IMR-90 (cell line): ENCODE results near the gene SYT17. TPM values are rescaled to one million over a fixed set of nuclear protein-coding genes. Genes with fewer than 3 reads are reported as not detected.

Experiments used
- ATAC-seq: fragments of 200-7000 bp; cut with Tn5 transposase; 2 replicates; pipeline ENCODE4 v1.9.1; 2020; ENCODE audit warnings: low read depth, mild to moderate bottlenecking, moderate library complexity
- BruUV-seq: library from RNA; stranded (reverse); fragments of 400-500 nt; replicated peaks from 2 replicates; lab custom pipeline; 2021; lab: Mats Ljungman, UMichigan
- CTCF ChIA-PET: fragments of 300-600 bp; formaldehyde crosslinking; extraction: SDS; loops from one replicate; lab custom pipeline; 2021; ENCODE audit warnings: antibody characterized with exemption; lab: Yijun Ruan, JAX
- POLR2A ChIA-PET: fragments of 300-600 bp; sonication (Branson Sonifier 250); formaldehyde crosslinking; loops from one replicate; lab custom pipeline; 2022; ENCODE audit warnings: antibody characterized with exemption; ENCODE audit not compliant: unreplicated experiment; lab: Charles Lee
- DNase-seq: peaks from one replicate; pipeline ENCODE4 v3.0.0; 2013
- H2AFZ ChIP-seq: replicated peaks from 2 replicates; pipeline ENCODE3; 2013; ENCODE audit warnings: low read length, mild to moderate bottlenecking; ENCODE audit not compliant: poor library complexity
- H2AK5ac ChIP-seq: 2 replicates; pipeline ENCODE4 v1.6.1; 2013; ENCODE audit warnings: low read depth, low read length, inconsistent platforms
- H2AK9ac ChIP-seq: replicated peaks from 2 replicates; pipeline ENCODE3; 2013; ENCODE audit warnings: mild to moderate bottlenecking, low read depth, low read length, moderate library complexity; ENCODE audit not compliant: poor library complexity
- H2BK120ac ChIP-seq: 2 replicates; pipeline ENCODE4 v1.6.1; 2013; ENCODE audit warnings: low read depth, low read length, inconsistent platforms
- H2BK15ac ChIP-seq: 3 replicates; pipeline ENCODE4 v1.6.1; 2013; ENCODE audit warnings: low read depth, low read length, inconsistent platforms
- H2BK20ac ChIP-seq: 2 replicates; pipeline ENCODE4 v1.6.1; 2013; ENCODE audit warnings: low read depth, mild to moderate bottlenecking, inconsistent platforms, low read length, moderate library complexity
- H2BK5ac ChIP-seq: 2 replicates; pipeline ENCODE4 v1.6.1; 2013; ENCODE audit warnings: mild to moderate bottlenecking, low read depth, low read length, inconsistent platforms; ENCODE audit not compliant: poor library complexity, severe bottlenecking
- H3K14ac ChIP-seq: replicated peaks from 2 replicates; pipeline ENCODE4 v1.6.1; 2013; ENCODE audit warnings: low read depth, low read length, inconsistent platforms
- H3K18ac ChIP-seq: 2 replicates; pipeline ENCODE4 v1.6.1; 2013; ENCODE audit warnings: low read depth, low read length, control low read depth
- H3K23ac ChIP-seq: 2 replicates; pipeline ENCODE4 v1.6.1; 2013; ENCODE audit warnings: low read depth, low read length, inconsistent platforms
- H3K27ac ChIP-seq: 2 replicates; pipeline ENCODE4 v1.5.1; 2013; ENCODE audit warnings: mild to moderate bottlenecking, control low read depth, low read length; ENCODE audit not compliant: insufficient read depth
- H3K27me3 ChIP-seq: 2 replicates; pipeline ENCODE4 v1.6.1; 2013; ENCODE audit warnings: low read length; ENCODE audit not compliant: control insufficient read depth, insufficient read depth
- H3K36me3 ChIP-seq: 2 replicates; pipeline ENCODE4 v1.6.1; 2013; ENCODE audit warnings: low read length, mixed read lengths; ENCODE audit not compliant: control insufficient read depth, insufficient read depth
- H3K4ac ChIP-seq: 2 replicates; pipeline ENCODE4 v1.6.1; 2013; ENCODE audit warnings: low read depth, low read length, inconsistent platforms
- H3K4me1 ChIP-seq: 2 replicates; pipeline ENCODE4 v1.6.1; 2013; ENCODE audit warnings: low read length, mixed read lengths; ENCODE audit not compliant: control insufficient read depth, insufficient read depth
- H3K4me2 ChIP-seq: 2 replicates; pipeline ENCODE4 v1.6.1; 2013; ENCODE audit warnings: low read depth, mild to moderate bottlenecking, control low read depth, low read length, moderate library complexity
- H3K4me3 ChIP-seq: 2 replicates; pipeline ENCODE4 v1.5.1; 2013; ENCODE audit warnings: low read depth, mild to moderate bottlenecking, control low read depth, low read length, moderate library complexity; ENCODE audit not compliant: insufficient read depth
- H3K56ac ChIP-seq: 2 replicates; pipeline ENCODE4 v1.6.1; 2013; ENCODE audit warnings: low read length, inconsistent platforms; ENCODE audit not compliant: insufficient read depth; ENCODE audit errors: extremely low read depth
- H3K79me1 ChIP-seq, 2 experiments: 2 replicates each; pipeline ENCODE4 v1.6.1; 2013; ENCODE audit warnings: low read length in 2 of 2, inconsistent platforms in 1 of 2, low read depth in 1 of 2
- H3K9ac ChIP-seq: 2 replicates; pipeline ENCODE4 v1.6.1; 2013; ENCODE audit warnings: low read depth, low read length, control low read depth
- H3K9me1 ChIP-seq: 2 replicates; pipeline ENCODE4 v1.6.1; 2013; ENCODE audit warnings: low read length, inconsistent platforms; ENCODE audit not compliant: insufficient read depth
- H3K9me3 ChIP-seq: 2 replicates; pipeline ENCODE4 v1.6.1; 2013; ENCODE audit warnings: low read length; ENCODE audit not compliant: control insufficient read depth, insufficient read depth
- H4K20me1 ChIP-seq: 2 replicates; pipeline ENCODE4 v1.6.1; 2013; ENCODE audit warnings: low read length, inconsistent platforms; ENCODE audit not compliant: insufficient read depth
- H4K5ac ChIP-seq: 2 replicates; pipeline ENCODE4 v1.6.1; 2013; ENCODE audit warnings: mild to moderate bottlenecking, low read depth, low read length, control low read depth
- H4K8ac ChIP-seq, 2 experiments: 2 replicates each; pipeline ENCODE4 v1.6.1; 2013; ENCODE audit warnings: low read depth in 2 of 2, low read length in 2 of 2, control low read depth in 1 of 2, inconsistent platforms in 1 of 2
- H4K91ac ChIP-seq: 2 replicates; pipeline ENCODE4 v1.6.1; 2013; ENCODE audit warnings: low read depth, low read length, inconsistent platforms; ENCODE audit not compliant: insufficient read depth
- BHLHE40 ChIP-seq: fragments of 150-350 bp; IDR thresholded peaks from 2 replicates; pipeline ENCODE4 v1.6.1; 2016; ENCODE audit warnings: mild to moderate bottlenecking, low read depth, low read length
- CEBPB ChIP-seq: IDR thresholded peaks from 2 replicates; pipeline ENCODE4 v1.6.1; 2012; ENCODE audit warnings: low read depth, low read length, improper control_type of control experiment
- CHD1 ChIP-seq: IDR thresholded peaks from 2 replicates; pipeline ENCODE4 v1.6.1; 2012; ENCODE audit warnings: low read depth, low read length, improper control_type of control experiment
- CTCF ChIP-seq: conservative IDR thresholded peaks from 2 replicates; pipeline ENCODE4 v1.5.1; 2012; ENCODE audit warnings: mild to moderate bottlenecking, low read depth, low read length, improper control_type of control experiment
- ELK1 ChIP-seq: fragments of 150-350 bp; IDR thresholded peaks from 2 replicates; pipeline ENCODE4 v1.6.1; 2016; ENCODE audit warnings: low read depth, mild to moderate bottlenecking, low read length, moderate library complexity, borderline replicate concordance
- FOS ChIP-seq: fragments of 150-350 bp; IDR thresholded peaks from 2 replicates; pipeline ENCODE4 v1.6.1; 2016; ENCODE audit warnings: low read depth, low read length
- MAFK ChIP-seq: IDR thresholded peaks from 2 replicates; pipeline ENCODE4 v1.6.1; 2012; ENCODE audit warnings: low read depth, low read length, improper control_type of control experiment
- MAZ ChIP-seq: IDR thresholded peaks from 2 replicates; pipeline ENCODE4 v1.6.1; 2012; ENCODE audit warnings: low read depth, mild to moderate bottlenecking, low read length, improper control_type of control experiment, moderate library complexity, borderline replicate concordance
- MXI1 ChIP-seq: IDR thresholded peaks from 2 replicates; pipeline ENCODE4 v1.6.1; 2012; ENCODE audit warnings: low read depth, mild to moderate bottlenecking, low read length, moderate library complexity, borderline replicate concordance
- RAD21 ChIP-seq: IDR thresholded peaks from 2 replicates; pipeline ENCODE4 v1.6.1; 2012; ENCODE audit warnings: low read length, improper control_type of control experiment
- RFX5 ChIP-seq: IDR thresholded peaks from 2 replicates; pipeline ENCODE4 v1.8.0; 2012; ENCODE audit warnings: low read depth, mild to moderate bottlenecking, low read length, moderate library complexity
- SMC3 ChIP-seq: fragments of 150-350 bp; IDR thresholded peaks from 2 replicates; pipeline ENCODE4 v1.6.1; 2016; ENCODE audit warnings: low read depth, mild to moderate bottlenecking, antibody characterized with exemption, low read length, moderate library complexity
- WGBS, 2 experiments: methylation state at CpG; one replicate each; pipeline versions ENCODE4 v1.1.5 to v1.1.7; 2013; ENCODE audit warnings: missing lambda C conversion rate in 2 of 2; ENCODE audit not compliant: insufficient read length in 1 of 2; ENCODE audit errors: extremely low coverage in 2 of 2; 5-methylcytosine and 5-hydroxymethylcytosine counted together
- dilution Hi-C: fragments of 300-500 bp; cut with HindIII; formaldehyde crosslinking; loops from one replicate; pipeline ENCODE4 v1.14.3; 2018; ENCODE audit warnings: low sequenced_read_pairs; ENCODE audit not compliant: unreplicated experiment
- in situ Hi-C: fragments of 300-500 bp; cut with MboI; formaldehyde crosslinking; loops from 3 replicates; pipeline ENCODE4 v1.14.3; 2019; ENCODE audit warnings: low sequenced_read_pairs, inconsistent platforms, mixed read lengths
- intact Hi-C: fragments of 100-400 bp; cut with micrococcal nuclease; formaldehyde crosslinking; loops from 2 replicates; pipeline ENCODE4 v1.10.0; 2022
- polyA plus RNA-seq, 3 experiments: library from polyadenylated mRNA; depleted of rRNA; stranded (reverse); fragments of >200 nt; gene quantifications; 2 replicates each; pipeline ENCODE4 v1.2.3, GENCODE V29; 2012; ENCODE audit warnings: low replicate concordance in 1 of 3
- total RNA-seq: library from RNA; depleted of rRNA; stranded (reverse); fragments of >200 nt; gene quantifications from 2 replicates; pipeline ENCODE4 v1.2.3, GENCODE V29; 2012

Gene SYT17
- total and polyA plus RNA-seq, 2 of the 4 experiments (the other 2 are of a cell fraction) = not detected

GRCh38 chr16:19265380-19265930 lies 97.4 kb downstream of the SYT17 start:
- Histone ChIP-seq H2BK15ac (no peak overlapping the region), H2AK9ac (no peak overlapping the region), H3K9me1 (no peaks in the 10 kb centered on the region), H3K4ac (no peak overlapping the region), H4K8ac (no peak overlapping the region), H3K27me3 (no peaks in the 10 kb centered on the region), H4K20me1 (no peaks in the 10 kb centered on the region), H3K14ac (no peak overlapping the region), H3K9me3 (no peaks in the 10 kb centered on the region), H2AK5ac (no peak overlapping the region), H4K5ac (no peak overlapping the region), H2AFZ (no peak overlapping the region), H3K9ac (no peak overlapping the region), H3K4me2 (no peak overlapping the region), H3K56ac (no peak overlapping the region), H3K4me1 (no peaks in the 10 kb centered on the region), H3K36me3 (no peaks in the 10 kb centered on the region), H3K79me1 (no peaks in the 10 kb centered on the region), H3K27ac (no peak overlapping the region), H3K18ac (no peak overlapping the region), H3K23ac (no peak overlapping the region), H4K91ac (no peak overlapping the region), H2BK5ac (no peak overlapping the region), H2BK20ac (no peak overlapping the region), H3K4me3 (no peak overlapping the region), H2BK120ac (no peak overlapping the region)
- in situ Hi-C loops = no loop called here
- intact Hi-C loops = loop anchor here (10.0 kb wide), 1 partner anchor 71 kb away; no protein-coding TSS in a partner anchor
- dilution Hi-C loops = no loop called here
- DNase-seq = no peak
- ChIA-PET CTCF (interaction anchor here (0.5 kb wide), 1 partner anchor 169 kb away, joined by 4 read pairs; no protein-coding TSS in a partner anchor), POLR2A (no interaction called here)
- 68% methylated on average over 3 of the region's 9 CpGs; no CpG with 5 or more reads in 1 of the 2 experiments for WGBS, 2 experiments
- TF ChIP-seq RFX5 (no peak), FOS (no peak), MAFK (no peak), CEBPB (no peak), MXI1 (no peak), CHD1 (no peak), BHLHE40 (no peak), RAD21 (no peak), ELK1 (no peak), SMC3 (no peak), MAZ (no peak), CTCF (no peak)
- no TSS peak for BruUV-seq
- no peak for ATAC-seq
